ENCODE measurements around the gene HOXD13. TPM values are rescaled to one million over a fixed set of nuclear protein-coding genes. Genes with fewer than 3 reads are reported as not detected.

The HOXD13 gene
- total RNA-seq, 4 donors from 2014 or later, result 4.9 TPM; not detected in 3

- no peaks in the 10 kb centered on the region for H3K9me3 ChIP-seq
- no peak for DNase-seq
- TF ChIP-seq CTCF (IDR thresholded peaks at IDR 0.05), result no peak
- TF ChIP-seq POLR2A (IDR thresholded peaks at IDR 0.05), result no peak
- no peaks in the 10 kb centered on the region for H3K36me3 ChIP-seq
- peaks cover 0 to 12% of the 10 kb centered on the region in 2 donors for H3K4me1 ChIP-seq
- H3K4me3 ChIP-seq, result no peak overlapping the region
- intact Hi-C loops (cut with DNase I; ENCODE audit: low total_unique reads), result no loop called here
- no peak overlapping the region for H3K27ac ChIP-seq
- H3K27me3 ChIP-seq, result peaks cover 51 to 90% of the 10 kb centered on the region in 2 donors
Measured at GRCh38 chr2:176090862-176091261, 1.7 kb upstream of the HOXD13 start.

- H3K9me3 ChIP-seq, result no peaks in the 10 kb centered on the region
- peaks cover 53 to 90% of the 10 kb centered on the region in 2 donors for H3K27me3 ChIP-seq
- intact Hi-C loops (cut with DNase I; ENCODE audit: low total_unique reads), result no loop called here
- H3K4me3 ChIP-seq, result no peak overlapping the region
- H3K36me3 ChIP-seq, result no peaks in the 10 kb centered on the region
- no peak for DNase-seq
- H3K4me1 ChIP-seq, result peaks cover 0 to 12% of the 10 kb centered on the region in 2 donors
- no peak for TF ChIP-seq POLR2A (IDR thresholded peaks at IDR 0.05)
- no peak for TF ChIP-seq CTCF (IDR thresholded peaks at IDR 0.05)
- H3K27ac ChIP-seq, result no peak overlapping the region
Measured at GRCh38 chr2:176091329-176092258, 927 bp upstream of the HOXD13 start.

- no peaks in the 10 kb centered on the region for H3K36me3 ChIP-seq
- peaks cover 0 to 21% of the 10 kb centered on the region in 2 donors for H3K4me1 ChIP-seq
- H3K27ac ChIP-seq, result no peak overlapping the region
- H3K27me3 ChIP-seq, result peaks cover 67 to 91% of the 10 kb centered on the region in 2 donors
- no peak for DNase-seq
- no peak for TF ChIP-seq POLR2A (IDR thresholded peaks at IDR 0.05)
- intact Hi-C loops (cut with DNase I; ENCODE audit: low total_unique reads), result no loop called here
- H3K4me3 ChIP-seq, result peak overlapping the region in 1 of 2 donors; percentile 14
- H3K9me3 ChIP-seq, result no peaks in the 10 kb centered on the region
Measured at GRCh38 chr2:176093145-176093897, 800 bp downstream of the HOXD13 start.

GRCh38 chr2:176093898-176094249 lies 1.4 kb downstream of the HOXD13 start:
- no peak for DNase-seq
- Histone ChIP-seq H3K4me1 (peaks cover 0 to 21% of the 10 kb centered on the region in 2 donors), H3K9me3 (no peaks in the 10 kb centered on the region), H3K4me3 (no peak overlapping the region), H3K27me3 (peaks cover 66 to 93% of the 10 kb centered on the region in 2 donors), H3K27ac (no peak overlapping the region), H3K36me3 (no peaks in the 10 kb centered on the region)
- TF ChIP-seq CTCF (IDR thresholded peaks at IDR 0.05) (no peak), POLR2A (IDR thresholded peaks at IDR 0.05) (no peak)
- intact Hi-C loops (cut with DNase I; ENCODE audit: low total_unique reads), result no loop called here

GRCh38 chr2:176094349-176094748 lies 1.8 kb downstream of the HOXD13 start:
- TF ChIP-seq POLR2A (IDR thresholded peaks at IDR 0.05), result no peak
- TF ChIP-seq CTCF (IDR thresholded peaks at IDR 0.05), result no peak
- DNase-seq, result no peak
- intact Hi-C loops (cut with DNase I; ENCODE audit: low total_unique reads), result no loop called here
- Histone ChIP-seq H3K36me3 (no peaks in the 10 kb centered on the region), H3K4me3 (no peak overlapping the region), H3K27me3 (peaks cover 65 to 93% of the 10 kb centered on the region in 2 donors), H3K9me3 (no peaks in the 10 kb centered on the region), H3K4me1 (peaks cover 0 to 21% of the 10 kb centered on the region in 2 donors), H3K27ac (no peak overlapping the region)

Data from uterus (tissue), 4 donors.